ENCODE measurements around the gene POF1B.

- TF ChIP-seq CTCF (conservative IDR thresholded peaks at IDR 0.05 in 1 of 2, IDR thresholded peaks at IDR 0.05 in 1 of 2; ENCODE audit: extremely low read depth in 1 of 2, insufficient read depth in 1 of 2, low read depth in 1 of 2, low read length in 2 of 2), result no peak
- no peak for TF ChIP-seq EZH2 (IDR thresholded peaks at IDR 0.05; ENCODE audit: borderline replicate concordance, low read length)
Observed at GRCh38 chrX:85327060-85327333, 52.5 kb downstream of the POF1B start.
